HepG2 (cell line): ENCODE data around the gene JMJD4.

Experiments
- RFX5 ChIP-seq: IDR thresholded peaks from 2 replicates; pipeline ENCODE4 v1.6.1; 2011; ENCODE audit warnings: low read depth, low read length, improper control_type of control experiment
- ZNF317 ChIP-seq: sonication (generic); formaldehyde crosslinking; IDR thresholded peaks from 2 replicates; pipeline ENCODE4 v1.5.0; 2020; ENCODE audit warnings: mild to moderate bottlenecking, missing genetic modification reagents
- TF ChIP-seq, protein P1 (sequence below): sonication (generic); formaldehyde crosslinking; IDR thresholded peaks from 2 replicates; pipeline ENCODE4 v1.5.0; 2020; ENCODE audit warnings: mild to moderate bottlenecking, missing genetic modification reagents, moderate library complexity

DNA sequence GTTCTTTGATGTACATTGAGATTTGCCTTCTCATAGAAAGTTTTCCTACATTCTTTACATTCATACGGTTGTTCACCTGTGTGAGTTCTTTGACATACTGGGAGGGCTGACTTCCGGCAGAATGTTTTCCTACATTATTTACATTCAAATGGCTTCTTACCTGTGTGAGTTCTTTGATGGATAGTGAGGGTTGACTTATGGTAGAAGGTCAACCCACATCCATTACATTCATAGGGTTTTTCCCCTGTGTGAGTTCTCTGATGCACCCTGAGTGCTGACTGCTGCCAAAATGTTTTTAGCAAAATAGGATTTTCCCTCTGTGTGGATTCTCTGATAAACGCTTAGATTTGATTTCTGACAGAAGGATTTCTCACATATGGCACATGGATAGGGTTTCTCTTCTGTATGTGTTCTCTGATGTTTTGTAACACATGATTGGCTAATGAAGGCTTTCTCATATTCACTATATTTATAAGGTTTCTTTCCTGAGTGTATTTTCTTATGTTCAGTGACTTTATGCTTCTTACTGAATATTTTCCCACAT is 37.7 kb downstream of the JMJD4 start:
- no peak for TF ChIP-seq ZNF317
- TF ChIP-seq, protein P1, sequence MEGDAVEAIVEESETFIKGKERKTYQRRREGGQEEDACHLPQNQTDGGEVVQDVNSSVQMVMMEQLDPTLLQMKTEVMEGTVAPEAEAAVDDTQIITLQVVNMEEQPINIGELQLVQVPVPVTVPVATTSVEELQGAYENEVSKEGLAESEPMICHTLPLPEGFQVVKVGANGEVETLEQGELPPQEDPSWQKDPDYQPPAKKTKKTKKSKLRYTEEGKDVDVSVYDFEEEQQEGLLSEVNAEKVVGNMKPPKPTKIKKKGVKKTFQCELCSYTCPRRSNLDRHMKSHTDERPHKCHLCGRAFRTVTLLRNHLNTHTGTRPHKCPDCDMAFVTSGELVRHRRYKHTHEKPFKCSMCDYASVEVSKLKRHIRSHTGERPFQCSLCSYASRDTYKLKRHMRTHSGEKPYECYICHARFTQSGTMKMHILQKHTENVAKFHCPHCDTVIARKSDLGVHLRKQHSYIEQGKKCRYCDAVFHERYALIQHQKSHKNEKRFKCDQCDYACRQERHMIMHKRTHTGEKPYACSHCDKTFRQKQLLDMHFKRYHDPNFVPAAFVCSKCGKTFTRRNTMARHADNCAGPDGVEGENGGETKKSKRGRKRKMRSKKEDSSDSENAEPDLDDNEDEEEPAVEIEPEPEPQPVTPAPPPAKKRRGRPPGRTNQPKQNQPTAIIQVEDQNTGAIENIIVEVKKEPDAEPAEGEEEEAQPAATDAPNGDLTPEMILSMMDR: no peak
- no peak for TF ChIP-seq RFX5
